OCI-LY3 (cell line): ENCODE results near the gene ZDHHC14.

Experiments used
- CTCF ChIP-seq: fragments of 200-600, 300-600 bp; sonication (generic); IDR thresholded peaks from 2 replicates; pipeline ENCODE4 v1.5.1; 2014; ENCODE audit warnings: antibody characterized with exemption, low read length, low read depth
- EZH2phosphoT487 ChIP-seq: fragments of 200-600 bp; shearing (Covaris generic); IDR thresholded peaks from 2 replicates; pipeline ENCODE4 v1.6.1; 2018; ENCODE audit warnings: antibody characterized with exemption, mixed run types, low read depth

DNA sequence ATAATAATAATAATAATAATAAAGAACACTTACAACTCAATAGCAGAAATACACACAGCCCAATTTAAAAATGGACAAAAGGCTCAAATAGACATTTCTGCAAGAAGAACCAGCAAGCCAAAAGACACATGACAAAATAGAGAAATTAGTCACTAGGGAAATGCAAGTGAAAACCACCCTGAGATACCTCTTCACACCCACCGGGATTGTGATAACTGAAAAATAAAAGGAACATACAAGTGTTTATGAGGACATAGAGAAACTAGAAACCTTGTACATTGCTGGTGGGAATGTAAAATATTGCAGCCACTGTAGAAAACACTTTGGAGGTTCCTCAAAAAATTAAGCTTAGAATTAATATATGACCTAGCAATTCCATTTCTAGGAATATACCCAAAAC lies 59.2 kb downstream of the ZDHHC14 start:
- TF ChIP-seq CTCF, result no peak
- TF ChIP-seq EZH2phosphoT487, result no peak
